Uterus (tissue), 2 donors: ENCODE measurements around the gene GINM1.

Experiments used
- CTCF ChIP-seq, 4 experiments: fragments of 200-600 bp in 2 of 4; fragments of 450-650 bp in 2 of 4; sonication (generic) in 2 of 4; IDR thresholded peaks; one replicate each; pipeline ENCODE4 v1.5.1; 2016 to 2019; ENCODE audit warnings: antibody characterized with exemption in 4 of 4, mild to moderate bottlenecking in 2 of 4, moderate library complexity in 1 of 4
- POLR2A ChIP-seq, 2 donors: fragments of 450-650 bp; IDR thresholded peaks; one replicate each; pipeline ENCODE4 v1.6.1; 2016; ENCODE audit warnings: antibody characterized with exemption in 2 of 2, mild to moderate bottlenecking in 1 of 2, moderate library complexity in 1 of 2

DNA sequence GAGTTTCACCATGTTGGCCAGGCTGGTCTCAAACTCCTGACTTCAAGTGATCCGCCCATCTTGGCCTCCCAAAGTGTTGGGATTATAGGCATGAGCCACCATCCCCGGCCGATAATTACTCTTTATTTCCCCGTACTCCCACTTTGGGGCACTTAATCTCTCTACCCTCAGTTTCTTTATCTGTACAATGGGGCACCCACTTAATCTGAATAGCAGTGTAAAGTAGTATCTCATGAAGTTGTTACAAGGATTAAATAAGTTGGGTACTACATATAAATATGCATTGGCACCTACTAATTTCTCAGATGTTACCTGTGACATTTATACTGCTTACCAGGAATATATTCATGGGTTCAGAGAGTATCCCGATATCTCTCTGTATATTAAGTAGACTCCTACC lies 15.2 kb downstream of the GINM1 start:
- TF ChIP-seq POLR2A (IDR thresholded peaks at IDR 0.05) (no peak), CTCF (IDR thresholded peaks at IDR 0.05) (no peak)
